Astrocyte (in vitro differentiated cells and primary cell): ENCODE measurements around the gene PTPRCAP.

Experiments
- CTCF ChIP-seq: IDR thresholded peaks from 2 replicates; pipeline ENCODE4 v1.5.1; 2011; ENCODE audit warnings: low read depth, mild to moderate bottlenecking, inconsistent platforms, low read length, moderate library complexity; ENCODE audit not compliant: insufficient read depth
- EZH2 ChIP-seq: IDR thresholded peaks from 2 replicates; pipeline ENCODE4 v1.6.1; 2012; ENCODE audit warnings: mild to moderate bottlenecking, low read length, inconsistent platforms; ENCODE audit not compliant: insufficient read depth

DNA sequence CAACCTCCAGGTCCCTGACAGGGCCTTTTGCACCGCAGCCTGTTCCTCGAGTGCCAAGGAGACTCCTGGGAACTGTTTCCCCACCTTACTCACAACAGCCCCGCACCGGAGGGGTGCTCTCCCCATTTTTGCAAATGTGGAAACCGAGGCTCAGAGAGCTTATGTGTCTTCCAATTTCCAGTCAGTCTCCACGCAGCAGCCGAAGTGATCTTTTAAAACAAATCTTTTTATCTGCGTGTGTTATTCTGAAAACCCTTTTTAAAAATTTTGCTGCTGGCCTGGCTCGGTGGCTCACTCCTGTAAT lies 32.0 kb upstream of the PTPRCAP start:
- TF ChIP-seq EZH2 (no peak), CTCF (no peak)
